Neural crest cell (in vitro differentiated cells): ENCODE results near the gene CLN3. TPM values are rescaled to one million over a fixed set of nuclear protein-coding genes. Genes with fewer than 3 reads are reported as not detected.
"Not testable (repeated sequence)": the region's sequence is repeated elsewhere in the genome, so short reads cannot be mapped to it uniquely, and the experiment has no call there.

ENCODE experiments used
- DNase-seq: peaks from one replicate; pipeline ENCODE4 v3.0.0; 2021; ENCODE audit warnings: low read depth, mixed read lengths, low spot score
- H3K27ac Mint-ChIP-seq: one replicate; pipeline ENCODE4 v1.8.0; 2021; ENCODE audit warnings: mild to moderate bottlenecking, mixed read lengths; ENCODE audit not compliant: unreplicated experiment
- H3K27me3 Mint-ChIP-seq: 2 replicates; pipeline ENCODE4 v1.8.0; 2021; ENCODE audit warnings: low read depth, mild to moderate bottlenecking, mixed read lengths
- H3K36me3 Mint-ChIP-seq: 2 replicates; pipeline ENCODE4 v1.8.0; 2021; ENCODE audit warnings: low read depth, mild to moderate bottlenecking, mixed read lengths
- H3K4me1 Mint-ChIP-seq: 2 replicates; pipeline ENCODE4 v1.8.0; 2021; ENCODE audit warnings: mixed read lengths
- H3K4me3 Mint-ChIP-seq: one replicate; pipeline ENCODE4 v1.8.0; 2021; ENCODE audit warnings: mild to moderate bottlenecking, mixed read lengths
- H3K9me3 Mint-ChIP-seq: 2 replicates; pipeline ENCODE4 v1.8.0; 2021; ENCODE audit warnings: mixed read lengths
- total RNA-seq: library from RNA; stranded (reverse); gene quantifications from 2 replicates; pipeline ENCODE4 v1.2.1, GENCODE V29; 2021
- TF ChIP-seq, protein P1 (sequence below): fragments of 200-600 bp; sonication (generic); conservative IDR thresholded peaks from 2 replicates; pipeline ENCODE4 v1.5.0; 2021; ENCODE audit warnings: antibody characterized with exemption, mild to moderate bottlenecking

The CLN3 gene
- total RNA-seq, 1 donor from 2014 or later, result 34.6 TPM

DNA sequence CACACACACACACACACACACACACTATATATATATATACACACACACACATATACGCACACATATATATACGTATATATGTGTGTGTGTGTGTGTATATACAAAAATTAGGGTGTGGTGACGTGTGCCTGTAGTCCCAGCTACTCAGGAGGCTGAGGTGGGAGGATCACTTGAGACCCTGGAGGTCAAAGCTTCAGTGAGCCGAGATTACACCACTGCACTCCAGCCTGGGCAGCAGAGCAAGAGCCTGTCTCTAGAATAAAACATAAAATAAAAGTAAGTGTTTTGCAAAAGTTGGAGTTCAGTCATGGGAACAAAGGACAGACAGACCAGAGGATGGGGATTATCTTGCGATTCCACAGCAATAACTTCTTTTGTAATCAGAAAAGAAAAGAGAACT is 36.1 kb upstream of the CLN3 start:
- Mint-ChIP-seq H3K4me3 (no peak overlapping the region), H3K4me1 (no peaks in the 10 kb centered on the region), H3K27ac (no peak overlapping the region), H3K27me3 (no peaks in the 10 kb centered on the region), H3K36me3 (no peaks in the 10 kb centered on the region), H3K9me3 (no peaks in the 10 kb centered on the region)
- TF ChIP-seq, protein P1, sequence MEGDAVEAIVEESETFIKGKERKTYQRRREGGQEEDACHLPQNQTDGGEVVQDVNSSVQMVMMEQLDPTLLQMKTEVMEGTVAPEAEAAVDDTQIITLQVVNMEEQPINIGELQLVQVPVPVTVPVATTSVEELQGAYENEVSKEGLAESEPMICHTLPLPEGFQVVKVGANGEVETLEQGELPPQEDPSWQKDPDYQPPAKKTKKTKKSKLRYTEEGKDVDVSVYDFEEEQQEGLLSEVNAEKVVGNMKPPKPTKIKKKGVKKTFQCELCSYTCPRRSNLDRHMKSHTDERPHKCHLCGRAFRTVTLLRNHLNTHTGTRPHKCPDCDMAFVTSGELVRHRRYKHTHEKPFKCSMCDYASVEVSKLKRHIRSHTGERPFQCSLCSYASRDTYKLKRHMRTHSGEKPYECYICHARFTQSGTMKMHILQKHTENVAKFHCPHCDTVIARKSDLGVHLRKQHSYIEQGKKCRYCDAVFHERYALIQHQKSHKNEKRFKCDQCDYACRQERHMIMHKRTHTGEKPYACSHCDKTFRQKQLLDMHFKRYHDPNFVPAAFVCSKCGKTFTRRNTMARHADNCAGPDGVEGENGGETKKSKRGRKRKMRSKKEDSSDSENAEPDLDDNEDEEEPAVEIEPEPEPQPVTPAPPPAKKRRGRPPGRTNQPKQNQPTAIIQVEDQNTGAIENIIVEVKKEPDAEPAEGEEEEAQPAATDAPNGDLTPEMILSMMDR, result no peak
- no peak for DNase-seq

DNA sequence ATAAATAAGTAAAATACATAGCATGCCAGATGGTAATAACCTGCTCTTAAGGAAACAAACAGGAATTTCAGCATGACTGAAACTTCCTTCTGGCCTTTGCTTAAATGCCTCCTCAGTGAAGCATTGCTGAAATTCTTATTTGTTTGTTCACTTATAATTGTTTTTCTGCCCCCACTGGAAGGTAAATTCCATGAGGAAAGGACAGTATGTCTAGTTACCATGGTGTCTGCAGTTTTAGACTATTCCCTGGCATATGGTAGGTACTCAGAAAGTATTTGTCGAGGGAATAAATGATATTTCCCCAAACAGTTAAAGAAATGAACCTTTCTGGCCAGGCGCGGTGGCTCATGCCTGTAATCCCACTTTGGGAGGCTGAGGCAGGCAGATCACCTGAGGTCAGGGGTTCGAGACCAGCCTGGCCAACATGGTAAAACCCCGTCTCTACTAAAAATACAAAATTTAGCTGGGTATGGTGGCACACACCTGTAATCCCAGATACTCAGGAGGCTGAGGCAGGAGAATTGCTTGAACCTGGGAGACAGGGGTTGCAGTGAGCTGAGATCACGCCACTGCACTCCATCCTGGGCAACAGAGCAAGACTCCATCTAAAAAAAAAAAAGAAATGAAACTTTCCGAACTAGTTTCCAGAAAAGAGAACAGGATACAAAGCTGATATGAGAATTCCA is 35.4 kb upstream of the CLN3 start:
- H3K4me3 Mint-ChIP-seq, DNase-seq, H3K27me3 Mint-ChIP-seq, H3K36me3 Mint-ChIP-seq, H3K4me1 Mint-ChIP-seq, H3K9me3 Mint-ChIP-seq, H3K27ac Mint-ChIP-seq: not testable (repeated sequence)

DNA sequence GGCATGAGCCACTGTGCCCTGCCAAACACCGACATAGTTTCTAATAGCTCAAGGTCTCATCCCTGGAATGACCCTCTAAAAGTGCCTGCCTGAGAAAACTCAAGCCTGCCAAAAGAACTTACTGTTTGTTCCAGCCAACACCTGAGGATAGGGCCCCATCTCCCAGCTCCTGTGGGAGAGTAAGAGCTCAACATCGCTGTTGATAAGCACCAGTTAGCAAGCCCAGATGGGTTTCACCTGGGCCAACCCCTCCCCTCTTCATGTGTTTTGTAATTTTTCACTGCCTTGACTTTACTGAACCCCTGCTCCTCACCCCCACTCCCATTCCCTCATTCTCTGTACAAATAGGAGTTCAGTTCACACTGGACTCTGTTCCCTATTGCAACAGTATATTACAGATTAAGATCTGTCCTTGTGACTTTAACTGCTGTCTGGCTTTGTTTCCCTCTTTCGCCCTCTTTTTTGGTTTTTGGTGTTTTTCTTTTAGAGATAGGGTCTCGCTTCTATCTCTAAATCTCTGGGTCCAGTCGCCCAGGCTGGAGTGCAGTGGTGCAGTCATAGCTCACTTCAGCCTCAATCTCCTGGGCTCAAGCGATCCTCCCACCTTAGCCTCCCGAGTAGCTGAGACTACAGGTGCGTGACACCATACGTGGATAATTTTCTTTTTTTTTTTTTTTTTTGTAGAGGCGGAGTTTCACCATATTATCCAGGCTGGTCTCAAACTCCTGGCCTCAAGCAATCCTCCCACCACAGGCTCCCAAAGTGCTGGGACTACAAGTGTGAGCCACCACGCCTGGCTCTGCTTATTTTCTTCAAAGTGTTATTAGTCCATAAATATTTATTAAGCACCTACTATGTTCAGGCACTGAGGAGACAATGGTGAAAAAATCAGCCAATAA is 34.6 kb upstream of the CLN3 start:
- Mint-ChIP-seq H3K4me3 (no peak overlapping the region), H3K27ac (no peak overlapping the region), H3K36me3 (no peaks in the 10 kb centered on the region), H3K4me1 (no peaks in the 10 kb centered on the region), H3K9me3 (no peaks in the 10 kb centered on the region), H3K27me3 (no peaks in the 10 kb centered on the region)
- no peak for DNase-seq
- TF ChIP-seq, protein P1, result no peak

DNA sequence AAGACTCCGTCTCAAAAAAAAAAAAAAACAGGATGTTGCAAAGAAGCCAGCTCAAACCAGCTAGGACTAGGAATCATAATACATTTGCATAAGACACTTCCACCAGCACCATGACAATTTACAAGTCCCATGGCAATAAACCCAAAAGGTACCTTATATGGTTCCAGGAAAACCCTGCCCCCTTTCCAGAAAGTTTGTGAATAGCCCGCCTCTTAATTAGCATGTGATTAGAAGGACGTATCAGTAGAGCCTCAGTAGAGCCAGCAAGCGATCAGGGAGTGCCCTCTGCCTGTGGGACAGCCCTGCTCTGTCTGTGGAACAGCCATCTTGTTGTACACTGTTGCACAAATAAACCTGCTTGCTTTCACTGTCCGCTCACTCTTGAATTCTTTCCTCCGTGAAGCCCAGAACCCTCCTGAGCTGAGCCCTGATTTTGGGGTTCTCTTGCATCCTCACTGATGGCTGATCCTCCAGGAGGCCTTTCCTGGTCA is 32.9 kb upstream of the CLN3 start:
- Mint-ChIP-seq H3K27me3 (no peaks in the 10 kb centered on the region), H3K9me3 (no peaks in the 10 kb centered on the region), H3K27ac (no peak overlapping the region), H3K4me1 (no peaks in the 10 kb centered on the region), H3K36me3 (no peaks in the 10 kb centered on the region), H3K4me3 (no peak overlapping the region)
- DNase-seq, result no peak
- TF ChIP-seq, protein P1, result no peak

DNA sequence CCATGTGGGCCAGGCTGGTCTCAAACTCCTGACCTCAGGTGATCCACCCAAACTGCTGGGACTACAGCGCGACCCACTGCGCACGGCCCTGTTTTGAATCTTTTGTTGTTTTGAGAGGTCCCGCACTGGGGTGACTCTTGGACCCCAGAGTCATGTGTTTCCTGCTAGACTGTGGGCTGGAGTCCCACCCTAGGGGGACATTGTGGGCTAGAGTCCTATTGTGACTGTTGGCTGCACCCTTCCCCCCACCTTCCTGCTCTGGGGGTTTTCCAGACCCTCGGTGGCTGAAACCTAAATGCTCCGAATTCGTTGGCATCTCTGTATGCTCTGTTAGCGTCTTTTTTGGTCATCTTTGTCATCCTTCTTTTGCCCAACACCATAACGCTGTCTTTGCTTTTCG is 30.9 kb upstream of the CLN3 start:
- no peak overlapping the region for H3K27ac Mint-ChIP-seq
- DNase-seq, result no peak
- H3K27me3 Mint-ChIP-seq, result no peaks in the 10 kb centered on the region
- no peaks in the 10 kb centered on the region for H3K36me3 Mint-ChIP-seq
- H3K9me3 Mint-ChIP-seq, result no peaks in the 10 kb centered on the region
- TF ChIP-seq, protein P1, result no peak
- no peaks in the 10 kb centered on the region for H3K4me1 Mint-ChIP-seq
- H3K4me3 Mint-ChIP-seq, result no peak overlapping the region

DNA sequence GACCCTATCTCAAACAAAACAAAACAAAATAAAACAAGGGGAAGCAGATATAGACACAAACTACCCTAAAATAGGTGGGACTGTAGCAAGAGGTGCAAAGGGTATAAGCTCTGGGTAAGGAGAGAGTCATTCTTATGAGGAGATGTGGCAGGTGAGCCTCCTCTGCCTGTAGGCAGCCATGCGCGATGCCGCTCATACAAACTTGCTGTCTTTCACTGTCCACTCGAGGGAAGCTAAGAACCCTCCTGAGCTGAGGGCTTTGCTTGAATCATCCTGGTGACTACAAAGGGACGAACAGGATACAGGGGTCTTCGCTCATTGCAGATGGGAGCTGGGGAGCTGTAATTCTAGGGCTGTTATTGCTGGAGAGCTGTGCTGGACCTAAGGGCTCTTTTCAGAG is 29.6 kb upstream of the CLN3 start:
- Mint-ChIP-seq H3K4me1 (no peaks in the 10 kb centered on the region), H3K36me3 (no peaks in the 10 kb centered on the region), H3K4me3 (no peak overlapping the region), H3K9me3 (no peaks in the 10 kb centered on the region), H3K27me3 (no peaks in the 10 kb centered on the region), H3K27ac (no peak overlapping the region)
- TF ChIP-seq, protein P1, result no peak
- DNase-seq, result no peak
